Prostate gland (tissue), 2 donors: ENCODE data around the gene SATB1.

Experiments
- POLR2A ChIP-seq: fragments of 450-650 bp; IDR thresholded peaks from one replicate; pipeline ENCODE4 v1.6.1; 2016; ENCODE audit warnings: antibody characterized with exemption, mild to moderate bottlenecking
- POLR2AphosphoS5 ChIP-seq: sonication (generic); formaldehyde crosslinking; IDR thresholded peaks from one replicate; pipeline ENCODE4 v1.6.1; 2017; ENCODE audit warnings: antibody characterized with exemption
- TF ChIP-seq, protein P1 (sequence below), 4 experiments: fragments of 200-600 bp in 2 of 4; fragments of 450-650 bp in 2 of 4; sonication (generic) in 2 of 4; IDR thresholded peaks; 1 replicate in 3 of 4; 2 replicates in 1 of 4; pipeline ENCODE4 v1.5.1; 2016 to 2019; ENCODE audit warnings: antibody characterized with exemption in 4 of 4, mild to moderate bottlenecking in 2 of 4, moderate library complexity in 2 of 4

- TF ChIP-seq, protein P1, sequence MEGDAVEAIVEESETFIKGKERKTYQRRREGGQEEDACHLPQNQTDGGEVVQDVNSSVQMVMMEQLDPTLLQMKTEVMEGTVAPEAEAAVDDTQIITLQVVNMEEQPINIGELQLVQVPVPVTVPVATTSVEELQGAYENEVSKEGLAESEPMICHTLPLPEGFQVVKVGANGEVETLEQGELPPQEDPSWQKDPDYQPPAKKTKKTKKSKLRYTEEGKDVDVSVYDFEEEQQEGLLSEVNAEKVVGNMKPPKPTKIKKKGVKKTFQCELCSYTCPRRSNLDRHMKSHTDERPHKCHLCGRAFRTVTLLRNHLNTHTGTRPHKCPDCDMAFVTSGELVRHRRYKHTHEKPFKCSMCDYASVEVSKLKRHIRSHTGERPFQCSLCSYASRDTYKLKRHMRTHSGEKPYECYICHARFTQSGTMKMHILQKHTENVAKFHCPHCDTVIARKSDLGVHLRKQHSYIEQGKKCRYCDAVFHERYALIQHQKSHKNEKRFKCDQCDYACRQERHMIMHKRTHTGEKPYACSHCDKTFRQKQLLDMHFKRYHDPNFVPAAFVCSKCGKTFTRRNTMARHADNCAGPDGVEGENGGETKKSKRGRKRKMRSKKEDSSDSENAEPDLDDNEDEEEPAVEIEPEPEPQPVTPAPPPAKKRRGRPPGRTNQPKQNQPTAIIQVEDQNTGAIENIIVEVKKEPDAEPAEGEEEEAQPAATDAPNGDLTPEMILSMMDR (IDR thresholded peaks at IDR 0.05), result no peak
- TF ChIP-seq POLR2A (no peak), POLR2AphosphoS5 (no peak)
These were observed 15.9 kb downstream of the SATB1 start for GRCh38 chr3:18409266-18409665.
